A549 (cell line): ENCODE results near the gene MYRF.

Source experiments
- CHD2 ChIP-seq: fragments of 150-350 bp; IDR thresholded peaks from 2 replicates; pipeline ENCODE4 v1.6.1; 2014; ENCODE audit warnings: low read length; ENCODE audit not compliant: partially characterized antibody
- CTCF ChIP-seq: fragments of >200 bp; sonication (Bioruptor Twin); formaldehyde crosslinking; IDR thresholded peaks from 3 replicates; pipeline ENCODE4 v1.5.1; 2016
- EHMT2 ChIP-seq: fragments of 200-600 bp; sonication (generic); IDR thresholded peaks from 2 replicates; pipeline ENCODE4 v1.6.1; 2016; ENCODE audit warnings: antibody characterized with exemption, low read depth, mild to moderate bottlenecking, moderate library complexity
- EP300 ChIP-seq, 2 experiments: fragments of >200 bp; sonication (Bioruptor Twin); formaldehyde crosslinking; IDR thresholded peaks; 2 replicates in 1 of 2; 3 replicates in 1 of 2; pipeline ENCODE4 v1.6.1; 2016 to 2017
- NFE2L2 ChIP-seq: fragments of 150-350 bp; conservative IDR thresholded peaks from 2 replicates; pipeline ENCODE4 v1.6.1; 2014; ENCODE audit warnings: low read length
- POLR2A ChIP-seq: IDR thresholded peaks from 2 replicates; pipeline ENCODE4 v1.6.1; 2012; ENCODE audit warnings: mild to moderate bottlenecking, low read length
- RAD21 ChIP-seq, 2 experiments: fragments of >200 bp in 1 of 2; sonication (Bioruptor Twin) in 1 of 2; formaldehyde crosslinking in 1 of 2; IDR thresholded peaks in 1 of 2; conservative IDR thresholded peaks in 1 of 2; 2 replicates in 1 of 2; 3 replicates in 1 of 2; pipeline ENCODE4 v1.6.1; 2012 to 2018; ENCODE audit warnings: inconsistent platforms in 1 of 2

GRCh38 chr11:61736310-61736709 lies 16.1 kb upstream of the MYRF start:
- TF ChIP-seq CTCF = no peak
- no peak for TF ChIP-seq EHMT2
- no peak for TF ChIP-seq CHD2
- TF ChIP-seq POLR2A = no peak
- no peak for TF ChIP-seq RAD21 (conservative IDR thresholded peaks at IDR 0.05 in 1 of 2, IDR thresholded peaks at IDR 0.05 in 1 of 2)
- TF ChIP-seq NFE2L2 = no peak
- TF ChIP-seq EP300 (IDR thresholded peaks at IDR 0.05) = no peak
